Activated naive CD4-positive, alpha-beta T cell treated with anti-CD3 and anti-CD28 coated beads, Interleukin-2, amount 50 U/mL, for 72 hours (primary cell): Measurements from ENCODE around the gene IRS2. TPM values are rescaled to one million over a fixed set of nuclear protein-coding genes. Genes with fewer than 3 reads are reported as not detected.
A peak's percentile ranks its signal among the peaks of the same experiment; 100 is the strongest.

Experiments
- ATAC-seq, 2 donors: fragments of 150-1000 bp; cut with Tn5 transposase; 2 replicates each; pipeline ENCODE4 v1.10.0; 2021; ENCODE audit warnings: mild to moderate bottlenecking in 2 of 2, moderate library complexity in 2 of 2
- DNase-seq, 2 donors: peaks; one replicate each; pipeline ENCODE4 v3.0.0; 2021 to 2022; ENCODE audit warnings: low spot score in 2 of 2
- H3K27ac Mint-ChIP-seq, 2 donors: one replicate each; pipeline ENCODE4 v1.8.0; 2022; ENCODE audit warnings: mild to moderate bottlenecking in 2 of 2, mixed read lengths in 2 of 2
- H3K36me3 Mint-ChIP-seq, 2 donors: one replicate each; pipeline ENCODE4 v1.8.0; 2022; ENCODE audit warnings: mixed read lengths in 2 of 2
- H3K9me3 Mint-ChIP-seq, 2 donors: one replicate each; pipeline ENCODE4 v1.8.0; 2022; ENCODE audit warnings: mixed read lengths in 2 of 2
- total RNA-seq, 2 donors: library from RNA; stranded (reverse); gene quantifications; one replicate each; pipeline ENCODE4 v1.2.3, GENCODE V29; 2022

Gene IRS2
- total RNA-seq, 2 donors from 2014 or later, result 2.4 to 3.7 TPM

DNA sequence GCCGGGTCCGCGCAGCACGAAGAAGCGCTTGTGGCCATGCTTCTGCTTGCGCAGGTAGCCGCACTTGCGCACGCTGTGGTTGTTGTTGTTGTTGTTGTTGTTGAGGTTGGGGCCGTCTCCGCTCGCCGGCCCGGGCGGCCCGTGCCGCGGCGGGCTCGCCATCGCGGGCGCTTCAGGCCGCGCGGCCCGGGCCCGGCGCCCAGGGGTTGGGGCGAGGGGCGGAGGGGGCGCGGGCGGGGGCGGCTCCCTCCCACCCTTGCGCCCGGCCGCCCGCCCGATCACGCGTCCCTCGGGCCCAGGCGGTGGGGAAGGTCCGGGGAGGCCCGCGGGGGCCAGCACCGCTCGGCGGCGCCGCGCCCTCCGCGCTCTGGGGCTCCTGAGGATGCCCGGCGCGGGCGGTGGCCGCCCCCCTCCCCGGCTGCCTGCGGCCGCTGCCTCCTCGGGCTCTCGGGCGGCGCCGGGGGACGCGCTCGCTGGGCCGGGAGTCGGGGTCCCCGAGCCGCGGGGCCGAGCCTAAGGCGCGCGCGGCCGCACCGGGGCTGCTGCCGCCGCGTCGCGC is 412 bp downstream of the IRS2 start:
- ATAC-seq (peak; percentile 10 to 17), DNase-seq (no peak)
- H3K27ac Mint-ChIP-seq, result no peak overlapping the region
- no peaks in the 10 kb centered on the region for H3K9me3 Mint-ChIP-seq
- no peaks in the 10 kb centered on the region for H3K36me3 Mint-ChIP-seq

- Mint-ChIP-seq H3K27ac (peak overlapping the region in 1 of 2 donors; percentile 37), H3K9me3 (no peaks in the 10 kb centered on the region), H3K36me3 (no peaks in the 10 kb centered on the region)
- ATAC-seq (no peak), DNase-seq (peak; percentile 45 to 61)
Measured at GRCh38 chr13:109785141-109785891, 1.1 kb downstream of the IRS2 start.

GRCh38 chr13:109784590-109785140 is 1.7 kb downstream of the IRS2 start:
- H3K36me3 Mint-ChIP-seq, result no peaks in the 10 kb centered on the region
- H3K9me3 Mint-ChIP-seq, result no peaks in the 10 kb centered on the region
- H3K27ac Mint-ChIP-seq, result peak overlapping the region in 1 of 2 donors; percentile 37
- DNase-seq (peak; percentile 71 to 82), ATAC-seq (peak; percentile 30 to 34)

- peak in 1 of 2 donors; percentile 56 for DNase-seq
- no peak for ATAC-seq
Measured at GRCh38 chr13:109783815-109784589, 2.4 kb downstream of the IRS2 start.

DNA sequence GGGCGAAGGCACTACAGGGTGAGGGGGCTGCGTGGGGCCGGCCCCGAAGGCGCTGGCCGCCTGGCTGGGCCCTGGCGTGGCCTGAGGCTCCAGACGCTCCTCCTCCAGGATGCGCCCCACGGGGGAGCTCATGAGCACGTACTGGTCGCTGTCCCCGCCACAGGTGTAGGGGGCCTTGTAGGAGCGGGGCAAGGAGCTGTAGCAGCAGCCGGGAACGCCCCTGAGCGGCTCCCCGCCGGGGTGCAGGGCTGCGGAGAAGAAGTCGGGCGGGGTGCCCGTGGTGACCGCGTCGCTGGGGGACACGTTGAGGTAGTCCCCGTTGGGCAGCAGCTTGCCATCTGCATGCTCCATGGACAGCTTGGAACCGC is 3.0 kb downstream of the IRS2 start:
- DNase-seq (peak in 1 of 2 donors; percentile 55), ATAC-seq (no peak)
- no peak overlapping the region for H3K27ac Mint-ChIP-seq
- H3K36me3 Mint-ChIP-seq, result no peaks in the 10 kb centered on the region
- H3K9me3 Mint-ChIP-seq, result no peaks in the 10 kb centered on the region

More at GRCh38 chr13:109783815-109784589, 2.4 kb downstream of the IRS2 start:
- peak overlapping the region in 1 of 2 donors; percentile 50 for H3K27ac Mint-ChIP-seq
- no peaks in the 10 kb centered on the region for H3K36me3 Mint-ChIP-seq
- no peaks in the 10 kb centered on the region for H3K9me3 Mint-ChIP-seq

GRCh38 chr13:109782823-109783431 is 3.5 kb downstream of the IRS2 start:
- no peak for DNase-seq
- H3K27ac Mint-ChIP-seq, result no peak overlapping the region
- no peaks in the 10 kb centered on the region for H3K36me3 Mint-ChIP-seq
- ATAC-seq, result no peak
- H3K9me3 Mint-ChIP-seq, result no peaks in the 10 kb centered on the region

DNA sequence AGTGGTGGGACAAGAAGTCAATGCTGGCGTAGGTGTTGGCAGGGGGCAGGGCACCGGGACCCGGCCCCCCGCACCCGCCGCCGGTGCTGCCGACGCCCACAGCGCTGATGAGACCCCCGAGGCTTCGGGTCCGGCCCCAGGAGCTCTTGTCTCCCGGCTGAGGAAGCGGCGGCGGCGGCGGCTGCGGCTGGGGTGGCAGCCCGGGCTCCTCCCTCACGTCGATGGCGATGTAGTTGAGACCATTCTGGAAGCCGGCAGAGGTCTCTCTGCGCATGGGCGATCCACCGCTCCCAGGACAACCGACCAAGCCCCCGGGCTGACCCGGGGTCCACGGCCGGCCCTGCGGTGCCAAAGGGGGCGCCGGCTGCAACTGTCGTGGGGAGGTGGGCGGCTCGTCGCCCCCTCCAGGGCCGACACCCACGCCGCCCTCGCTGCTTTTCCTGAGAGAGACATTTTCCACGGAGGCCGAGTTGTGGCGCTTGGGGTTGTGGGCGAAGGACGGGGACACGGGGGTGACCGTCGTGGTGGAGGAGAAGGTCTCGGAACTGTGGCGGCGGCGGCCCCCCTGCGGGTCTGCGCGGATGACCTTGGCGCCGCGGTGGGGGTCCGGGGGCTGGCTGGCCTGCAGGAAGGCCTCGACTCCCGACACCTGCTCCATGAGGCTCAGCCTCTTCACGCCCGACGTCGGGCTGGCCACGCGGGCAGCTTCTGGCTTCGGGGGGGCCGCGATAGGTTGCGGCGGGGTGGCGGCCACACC is 4.1 kb downstream of the IRS2 start:
- ATAC-seq (no peak), DNase-seq (no peak)
- H3K36me3 Mint-ChIP-seq, result no peaks in the 10 kb centered on the region
- no peak overlapping the region for H3K27ac Mint-ChIP-seq
- H3K9me3 Mint-ChIP-seq, result no peaks in the 10 kb centered on the region

- no peaks in the 10 kb centered on the region for H3K9me3 Mint-ChIP-seq
- no peaks in the 10 kb centered on the region for H3K36me3 Mint-ChIP-seq
- ATAC-seq (no peak), DNase-seq (no peak)
- peak overlapping the region in 1 of 2 donors; percentile 81 for H3K27ac Mint-ChIP-seq
Measured at GRCh38 chr13:109781384-109782065, 4.9 kb downstream of the IRS2 start.

DNA sequence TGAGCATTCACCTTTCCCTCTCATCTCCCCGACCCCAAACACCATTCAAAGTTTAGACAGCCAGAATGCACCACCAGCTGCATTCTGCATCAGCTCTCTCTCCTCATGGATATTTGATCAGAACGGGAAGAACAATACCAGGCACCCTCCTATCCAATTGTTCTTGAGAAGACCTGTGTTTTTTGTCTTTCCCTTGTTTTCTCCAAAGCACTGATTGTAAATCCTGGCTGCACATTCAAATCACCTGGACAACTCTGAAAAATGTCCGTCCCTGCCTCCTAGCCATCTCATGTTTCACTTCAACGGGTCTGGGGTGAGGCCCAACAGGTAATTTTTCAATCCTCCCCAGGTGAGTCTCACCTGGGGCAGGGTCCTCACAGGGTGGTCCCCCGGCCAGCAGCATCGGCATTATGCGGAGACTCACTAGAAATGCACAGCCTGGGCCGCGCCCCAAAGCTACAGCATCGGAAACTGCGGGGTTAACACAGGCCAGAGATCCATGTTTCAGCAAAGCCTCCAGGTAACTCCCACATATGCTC is 5.5 kb downstream of the IRS2 start:
- DNase-seq (no peak), ATAC-seq (no peak)
- Mint-ChIP-seq H3K36me3 (no peaks in the 10 kb centered on the region), H3K27ac (peak overlapping the region in 1 of 2 donors; percentile 81), H3K9me3 (no peaks in the 10 kb centered on the region)

DNA sequence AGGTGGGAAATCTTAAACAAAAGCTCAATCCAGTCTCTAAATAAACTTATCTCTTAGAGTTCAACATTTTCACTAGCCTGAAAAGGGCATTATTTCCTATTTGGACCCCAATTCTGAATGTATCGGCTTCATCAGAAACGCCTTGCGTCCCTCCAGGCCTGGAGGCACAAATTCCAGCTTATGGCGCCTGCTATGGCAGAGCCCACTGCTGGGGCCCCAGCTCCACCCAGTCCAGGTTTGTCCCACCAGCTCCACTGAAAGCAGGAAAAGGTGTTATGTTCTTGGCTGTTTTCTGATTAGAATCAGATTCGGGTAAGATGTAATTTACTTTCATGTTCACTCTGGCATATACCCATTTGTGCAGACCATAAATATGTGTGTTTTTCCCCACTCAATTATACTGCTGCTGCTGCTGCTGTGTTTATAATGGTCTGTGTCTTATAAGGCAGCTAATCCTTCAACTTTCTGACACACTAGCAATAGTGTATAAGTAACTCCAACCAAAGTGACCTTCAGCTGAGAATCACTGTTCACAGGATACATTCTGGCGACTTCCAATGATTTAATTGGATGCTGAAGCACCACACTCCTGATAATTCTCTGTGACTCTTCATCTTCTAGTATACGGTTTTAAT is 6.4 kb downstream of the IRS2 start:
- DNase-seq (no peak), ATAC-seq (no peak)
- H3K36me3 Mint-ChIP-seq, result no peaks in the 10 kb centered on the region
- no peaks in the 10 kb centered on the region for H3K9me3 Mint-ChIP-seq
- peak overlapping the region in 1 of 2 donors; percentile 0 for H3K27ac Mint-ChIP-seq

GRCh38 chr13:109779074-109779473 is 7.3 kb downstream of the IRS2 start:
- ATAC-seq, result peak; percentile 39 to 69
- no peak for DNase-seq
- Mint-ChIP-seq H3K9me3 (no peaks in the 10 kb centered on the region), H3K36me3 (peaks cover 0 to 2% of the 10 kb centered on the region in 2 donors), H3K27ac (peak overlapping the region in 1 of 2 donors; percentile 0)

DNA sequence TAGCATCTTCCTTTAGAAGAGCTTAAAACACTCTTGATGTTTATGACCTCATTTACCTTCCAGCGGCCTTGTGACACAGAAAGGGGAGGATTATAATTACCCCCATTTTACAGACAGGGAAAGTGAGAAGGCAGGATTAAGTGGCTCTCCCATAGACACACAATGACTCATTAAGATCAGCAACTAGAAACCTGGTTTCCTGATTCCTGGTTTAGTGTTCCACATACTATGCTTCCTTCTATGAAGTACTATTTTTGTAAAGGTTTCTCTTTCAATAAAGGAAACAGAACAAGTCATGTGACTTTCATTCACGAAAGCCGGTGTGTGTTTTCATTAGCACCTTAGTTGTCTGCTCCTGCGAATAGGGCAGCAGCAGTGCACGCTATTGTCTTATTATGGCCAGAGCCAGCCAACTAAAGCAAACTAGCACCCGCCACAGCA is 8.3 kb downstream of the IRS2 start:
- ATAC-seq, result peak; percentile 48 to 78
- H3K36me3 Mint-ChIP-seq, result peaks cover 0 to 8% of the 10 kb centered on the region in 2 donors
- H3K9me3 Mint-ChIP-seq, result no peaks in the 10 kb centered on the region
- H3K27ac Mint-ChIP-seq, result peak overlapping the region in 1 of 2 donors; percentile 71
- DNase-seq, result no peak

GRCh38 chr13:109776575-109776974 is 9.8 kb downstream of the IRS2 start:
- H3K9me3 Mint-ChIP-seq, result no peaks in the 10 kb centered on the region
- peaks cover 0 to 8% of the 10 kb centered on the region in 2 donors for H3K36me3 Mint-ChIP-seq
- DNase-seq (no peak), ATAC-seq (peak; percentile 15 to 61)
- H3K27ac Mint-ChIP-seq, result no peak overlapping the region

DNA sequence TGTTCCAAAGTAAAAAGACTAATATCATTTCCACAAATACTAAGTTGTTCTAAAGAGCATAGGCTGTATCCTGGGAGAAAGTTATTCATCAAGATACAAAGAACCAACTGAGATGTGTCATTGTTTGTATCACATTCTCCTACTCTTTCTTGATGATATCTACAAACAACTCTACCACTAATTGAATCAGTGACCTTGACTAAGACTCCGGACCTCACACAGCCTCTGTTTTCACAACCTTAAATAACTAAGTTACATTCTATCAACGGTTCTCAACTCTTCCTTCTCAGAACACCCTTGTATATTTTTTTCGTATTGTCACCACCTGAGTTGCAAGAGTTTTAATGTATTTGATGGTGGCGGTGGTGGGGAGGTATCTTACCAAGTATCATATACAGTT is 12.6 kb downstream of the IRS2 start:
- peaks cover 0 to 8% of the 10 kb centered on the region in 2 donors for H3K36me3 Mint-ChIP-seq
- no peak for DNase-seq
- ATAC-seq, result no peak
- no peaks in the 10 kb centered on the region for H3K9me3 Mint-ChIP-seq
- no peak overlapping the region for H3K27ac Mint-ChIP-seq

DNA sequence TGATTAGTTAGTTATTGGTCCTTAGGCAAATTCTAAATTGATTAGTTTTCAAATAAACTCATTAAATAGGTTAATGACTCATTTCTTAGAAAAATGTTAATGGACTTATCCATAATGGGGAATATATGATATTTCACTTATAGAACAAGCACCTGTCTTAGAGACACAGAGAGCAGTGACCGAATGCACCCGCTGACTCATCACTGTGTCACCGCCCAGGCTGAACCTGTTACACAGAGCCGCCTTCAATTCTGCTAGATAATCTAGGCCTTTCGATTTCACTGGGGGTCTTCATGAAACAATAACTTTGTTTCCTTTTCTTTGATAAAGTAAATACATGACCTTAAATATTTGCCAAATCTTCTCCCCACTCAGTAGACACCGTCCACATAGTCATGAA is 13.1 kb downstream of the IRS2 start:
- no peak overlapping the region for H3K27ac Mint-ChIP-seq
- ATAC-seq (no peak), DNase-seq (no peak)
- peaks cover 0 to 8% of the 10 kb centered on the region in 2 donors for H3K36me3 Mint-ChIP-seq
- no peaks in the 10 kb centered on the region for H3K9me3 Mint-ChIP-seq
